Bronchial epithelial cell (primary cell): ENCODE measurements around the gene SLC25A1. TPM values are rescaled to one million over a fixed set of nuclear protein-coding genes. Genes with fewer than 3 reads are reported as not detected.

Source experiments
- DNase-seq: peaks from one replicate; pipeline ENCODE4 v3.0.0-alpha.2; 2010; ENCODE audit warnings: low read depth
- FAIRE-seq: peaks from 2 replicates; lab custom pipeline; 2011; peaks lifted over from hg19 to GRCh38; lab: Jason Lieb, UNC
- H3K27me3 ChIP-seq: 2 replicates; pipeline ENCODE4 v1.5.1; 2011; ENCODE audit warnings: low read length; ENCODE audit not compliant: control insufficient read depth, insufficient read depth
- H3K36me3 ChIP-seq: 2 replicates; pipeline ENCODE4 v1.5.1; 2011; ENCODE audit warnings: low read length; ENCODE audit not compliant: control insufficient read depth, insufficient read depth
- H3K4me3 ChIP-seq: 2 replicates; pipeline ENCODE4 v1.5.1; 2011; ENCODE audit warnings: mild to moderate bottlenecking, low read depth, low read length, control low read depth
- total RNA-seq: library from RNA; depleted of rRNA; stranded (reverse); fragments of >200 nt; gene quantifications from 2 replicates; pipeline ENCODE4 v1.2.1, GENCODE V29; 2014
- TF ChIP-seq, protein P1 (sequence below): IDR thresholded peaks from 2 replicates; pipeline ENCODE4 v1.5.1; 2011; ENCODE audit warnings: mild to moderate bottlenecking, moderate library complexity, low read length, control low read depth, inconsistent platforms; ENCODE audit not compliant: insufficient read depth, severe bottlenecking

The SLC25A1 gene
- total RNA-seq, 1 donor from 2014 or later: 71.6 TPM

DNA sequence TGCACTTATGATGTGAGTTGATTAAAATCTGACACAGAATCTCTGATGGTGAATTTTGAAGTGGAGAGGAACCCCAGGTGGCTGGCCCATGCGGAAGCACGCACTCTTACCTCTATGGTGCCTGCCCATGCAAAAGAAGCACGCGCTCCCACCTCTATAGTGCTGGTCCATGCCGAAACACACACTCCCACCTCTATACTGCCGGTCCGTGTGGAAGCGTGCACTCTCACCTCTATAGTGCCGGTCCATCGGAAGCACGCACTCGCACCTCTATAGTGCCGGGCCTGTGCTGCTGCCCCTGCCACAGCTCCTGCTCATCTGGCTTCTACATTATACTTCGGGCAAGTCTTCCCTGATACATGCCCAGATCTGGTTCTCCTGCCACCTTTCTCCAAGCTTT is 36.8 kb upstream of the SLC25A1 start:
- no peak for FAIRE-seq
- no peak for DNase-seq
- Histone ChIP-seq H3K36me3 (peaks cover 8% of the 10 kb centered on the region), H3K4me3 (no peak overlapping the region), H3K27me3 (no peaks in the 10 kb centered on the region)
- TF ChIP-seq, protein P1, sequence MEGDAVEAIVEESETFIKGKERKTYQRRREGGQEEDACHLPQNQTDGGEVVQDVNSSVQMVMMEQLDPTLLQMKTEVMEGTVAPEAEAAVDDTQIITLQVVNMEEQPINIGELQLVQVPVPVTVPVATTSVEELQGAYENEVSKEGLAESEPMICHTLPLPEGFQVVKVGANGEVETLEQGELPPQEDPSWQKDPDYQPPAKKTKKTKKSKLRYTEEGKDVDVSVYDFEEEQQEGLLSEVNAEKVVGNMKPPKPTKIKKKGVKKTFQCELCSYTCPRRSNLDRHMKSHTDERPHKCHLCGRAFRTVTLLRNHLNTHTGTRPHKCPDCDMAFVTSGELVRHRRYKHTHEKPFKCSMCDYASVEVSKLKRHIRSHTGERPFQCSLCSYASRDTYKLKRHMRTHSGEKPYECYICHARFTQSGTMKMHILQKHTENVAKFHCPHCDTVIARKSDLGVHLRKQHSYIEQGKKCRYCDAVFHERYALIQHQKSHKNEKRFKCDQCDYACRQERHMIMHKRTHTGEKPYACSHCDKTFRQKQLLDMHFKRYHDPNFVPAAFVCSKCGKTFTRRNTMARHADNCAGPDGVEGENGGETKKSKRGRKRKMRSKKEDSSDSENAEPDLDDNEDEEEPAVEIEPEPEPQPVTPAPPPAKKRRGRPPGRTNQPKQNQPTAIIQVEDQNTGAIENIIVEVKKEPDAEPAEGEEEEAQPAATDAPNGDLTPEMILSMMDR: no peak

DNA sequence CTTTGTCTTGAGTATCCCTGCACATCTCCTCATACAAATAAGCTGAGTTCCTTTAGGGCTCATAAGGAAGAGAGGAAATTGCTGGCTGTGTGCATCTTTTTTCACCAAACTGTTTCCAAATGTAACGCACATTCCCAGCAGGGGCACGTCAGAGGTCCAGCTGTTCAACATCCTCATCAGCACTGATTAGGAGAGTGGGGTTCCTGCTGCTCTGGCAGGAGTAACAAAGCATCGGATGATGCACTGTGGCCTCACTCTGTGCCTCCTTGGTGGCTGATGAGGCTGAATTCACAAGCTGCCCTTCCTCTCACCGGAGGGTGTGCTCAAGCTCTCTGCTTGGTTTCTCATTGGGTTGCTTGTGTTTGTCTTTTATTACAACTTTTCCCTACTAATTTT is 35.5 kb upstream of the SLC25A1 start:
- peak; percentile 58 for FAIRE-seq
- H3K4me3 ChIP-seq: no peak overlapping the region
- TF ChIP-seq, protein P1: no peak
- no peaks in the 10 kb centered on the region for H3K27me3 ChIP-seq
- peaks cover 12% of the 10 kb centered on the region for H3K36me3 ChIP-seq
- no peak for DNase-seq

DNA sequence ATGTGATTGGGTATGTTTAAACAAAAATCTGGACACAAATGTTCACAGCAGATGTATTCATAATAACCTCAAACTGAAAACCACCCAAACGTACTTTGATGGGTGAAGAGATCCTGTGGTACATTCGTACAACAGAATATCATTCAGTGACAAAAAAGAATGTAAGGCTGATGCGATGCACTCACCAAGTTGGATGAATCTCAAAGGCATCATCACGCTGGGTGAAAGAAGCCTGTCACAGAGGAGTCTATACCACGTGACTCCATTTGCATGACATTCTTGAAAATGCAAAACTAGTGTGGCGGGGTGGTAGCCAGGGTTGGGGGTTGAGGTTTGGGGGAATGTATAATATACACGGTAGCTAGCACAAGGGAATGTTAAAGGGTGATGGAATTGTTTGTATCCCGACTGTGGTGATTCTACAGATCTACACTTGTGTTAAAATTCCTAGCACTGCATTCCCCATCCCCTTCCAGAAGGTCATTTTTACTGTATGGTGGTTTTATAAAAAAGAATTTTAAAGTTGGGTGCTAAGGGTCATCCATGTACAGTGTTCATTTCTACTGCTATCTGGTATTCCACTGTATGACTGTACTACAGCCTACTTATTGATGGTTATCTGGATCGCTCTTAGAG is 35.0 kb upstream of the SLC25A1 start:
- no peak for FAIRE-seq
- Histone ChIP-seq H3K4me3 (no peak overlapping the region), H3K27me3 (no peaks in the 10 kb centered on the region), H3K36me3 (peaks cover 13% of the 10 kb centered on the region)
- DNase-seq: no peak
- TF ChIP-seq, protein P1: no peak

DNA sequence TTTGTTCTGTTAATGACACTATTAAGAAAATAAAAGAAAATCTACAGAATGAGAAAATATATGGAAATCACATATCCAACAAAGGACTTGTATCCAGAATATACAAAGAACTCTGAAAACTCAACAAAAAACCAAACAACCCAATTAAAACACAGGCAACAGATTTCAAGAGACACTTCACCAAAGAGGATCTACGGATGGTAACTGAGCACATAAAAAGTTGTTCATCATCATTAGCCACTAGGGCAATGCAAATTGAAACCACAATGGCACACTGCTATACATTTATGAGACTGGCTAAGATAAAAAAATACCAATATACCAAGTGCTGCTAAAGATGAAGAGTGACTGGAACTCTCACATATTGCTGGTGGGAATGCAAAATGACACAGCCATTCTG is 34.5 kb upstream of the SLC25A1 start:
- DNase-seq (no peak), FAIRE-seq (no peak)
- Histone ChIP-seq H3K36me3 (peaks cover 13% of the 10 kb centered on the region), H3K4me3 (no peak overlapping the region), H3K27me3 (no peaks in the 10 kb centered on the region)
- TF ChIP-seq, protein P1: no peak

DNA sequence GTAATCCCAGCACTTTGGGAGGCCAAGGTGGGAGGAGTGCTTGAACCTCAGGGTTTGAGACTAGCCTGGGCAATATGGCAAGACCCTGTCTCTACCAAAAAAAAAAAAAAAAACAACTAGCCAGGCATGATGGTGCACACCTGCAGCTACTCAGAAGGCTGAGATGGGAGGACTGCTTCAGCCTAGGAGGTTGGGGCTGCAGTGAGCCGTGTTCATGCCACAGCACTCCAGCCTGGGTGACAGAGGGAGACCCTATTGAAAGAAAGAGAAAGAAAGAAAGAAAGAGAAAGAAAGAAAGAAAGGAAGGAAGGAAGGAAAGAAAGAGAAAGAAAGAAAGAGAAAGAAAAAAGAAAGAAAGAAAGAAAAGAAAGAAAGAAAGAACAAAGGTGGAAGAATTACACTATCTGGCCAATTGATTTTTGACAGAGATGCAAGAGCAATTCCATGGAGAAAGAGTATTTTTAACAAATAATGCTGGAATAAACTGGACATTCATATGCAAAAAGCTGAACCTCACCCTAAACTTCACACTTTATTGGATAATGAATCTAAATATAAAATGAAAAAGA is 33.9 kb upstream of the SLC25A1 start:
- FAIRE-seq (no peak), DNase-seq (no peak)
- TF ChIP-seq, protein P1: no peak
- Histone ChIP-seq H3K27me3 (no peaks in the 10 kb centered on the region), H3K36me3 (peaks cover 15% of the 10 kb centered on the region), H3K4me3 (no peak overlapping the region)
